Right lobe of liver (tissue), 6 donors: ENCODE measurements around the gene UBAP2L. TPM values are rescaled to one million over a fixed set of nuclear protein-coding genes. Genes with fewer than 3 reads are reported as not detected.
"Not testable (repeated sequence)": the region's sequence is repeated elsewhere in the genome, so short reads cannot be mapped to it uniquely, and the experiment has no call there.

Experiments used
- ATAC-seq, 4 donors: fragments of 200-7000 bp; cut with Tn5 transposase; one replicate each; pipeline ENCODE4 v1.9.1; 2020; ENCODE audit warnings: mild to moderate bottlenecking in 4 of 4, moderate library complexity in 4 of 4
- DNase-seq, 3 donors: peaks; one replicate each; pipeline ENCODE4 v3.0.0-alpha.2; 2020
- H3K27ac ChIP-seq, 3 donors: fragments of 200-600 bp; one replicate each; pipeline ENCODE4 v1.8.0; 2022
- H3K27me3 ChIP-seq, 2 donors: fragments of 200-600 bp; one replicate each; pipeline ENCODE4 v1.8.0; 2022
- H3K36me3 ChIP-seq, 4 donors: fragments of 200-600 bp; sonication (generic) in 1 of 4; one replicate each; pipeline versions ENCODE4 v1.5.1 to v1.8.0; 2017 to 2022; ENCODE audit warnings: control low read depth in 1 of 4
- H3K4me1 ChIP-seq, 4 donors: fragments of 200-600 bp; sonication (generic) in 1 of 4; one replicate each; pipeline versions ENCODE4 v1.5.1 to v1.8.0; 2017 to 2022; ENCODE audit warnings: control low read depth in 1 of 4
- H3K4me3 ChIP-seq, 3 donors: fragments of 200-600 bp; one replicate each; pipeline ENCODE4 v1.8.0; 2022
- H3K9me3 ChIP-seq, 4 donors: fragments of 200-600 bp; sonication (generic) in 1 of 4; one replicate each; pipeline versions ENCODE4 v1.5.1 to v1.8.0; 2017 to 2022; ENCODE audit warnings: control low read depth in 1 of 4
- POLR2A ChIP-seq: fragments of 450-650 bp; IDR thresholded peaks from one replicate; pipeline ENCODE4 v1.6.1; 2017; ENCODE audit warnings: antibody characterized with exemption, mild to moderate bottlenecking
- WGBS: methylation state at CpG from one replicate; pipeline ENCODE4 v1.1.6; 2018; ENCODE audit warnings: low coverage, low lambda C conversion rate; ENCODE audit not compliant: insufficient coverage; ENCODE audit errors: missing lambda C conversion rate; 5-methylcytosine and 5-hydroxymethylcytosine counted together
- intact Hi-C, 2 donors: fragments of 100-400 bp; cut with DNase I; formaldehyde crosslinking; loops; one replicate each; pipeline versions ENCODE4 v1.11.2 to v1.14.1; 2022
- total RNA-seq, 6 experiments: library from RNA; depleted of rRNA in 2 of 6; stranded (reverse); fragments of >200 nt in 2 of 6; fragmentation: NEBNext Ultra II Directional in 3 of 6; extraction: Animal tissue kit (Norgen Biotek cat#: 25700) in 3 of 6; gene quantifications; one replicate each; pipeline versions ENCODE4 v1.1.0 to v1.2.4, GENCODE V29; 2016 to 2023
- TF ChIP-seq, protein P1 (sequence below), 4 donors: fragments of 200-600 bp in 3 of 4; fragments of 450-650 bp in 1 of 4; IDR thresholded peaks; one replicate each; pipeline versions ENCODE4 v1.5.1 to v1.8.0; 2016 to 2022; ENCODE audit warnings: antibody characterized with exemption in 4 of 4, mild to moderate bottlenecking in 2 of 4
- donor health status: DM: no; HTN: yes; CAD: no.
- donor health status: DM: no; HTN: no; CAD: no.
- donor health status: DM: no; HTN: no; CAD: no.
- donor health status: DM: no; HTN: yes; CAD: no.
- donor health status: DM: no; HTN: yes; CAD: no.

The UBAP2L gene
- total RNA-seq, 6 experiments from 2014 or later: 26.8 to 57.2 (median 40.4) TPM

DNA sequence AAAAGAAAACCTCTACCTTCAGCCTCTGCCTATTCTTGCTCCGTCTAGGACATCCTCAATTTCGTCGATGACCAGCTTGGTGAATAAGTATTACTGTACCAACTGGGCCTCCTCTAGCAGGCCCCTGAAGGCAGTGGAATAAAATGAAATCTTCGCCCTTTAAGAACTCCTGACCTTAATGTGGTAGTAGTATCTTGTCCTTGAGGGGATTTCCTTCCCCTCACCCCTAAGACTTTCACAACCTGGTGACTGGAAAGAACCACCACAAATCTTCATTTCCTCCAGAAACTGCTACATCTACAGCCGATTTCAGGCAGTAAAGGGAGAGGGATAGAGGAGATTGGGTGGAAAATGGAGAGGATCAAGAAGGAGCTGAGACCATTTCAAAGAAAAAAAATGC, 50.1 kb downstream of the UBAP2L start:
- H3K36me3 ChIP-seq: peaks cover 0 to 54% (median 12%) of the 10 kb centered on the region in 4 donors
- intact Hi-C loops: loop anchor here in 1 of 2 donors (10.0 kb wide), 1 partner anchor 54 kb away; the partner anchor contains the start of genes AQP10 and ATP8B2
- peaks cover 0 to 5% (median 2%) of the 10 kb centered on the region in 4 donors for H3K4me1 ChIP-seq
- no peaks in the 10 kb centered on the region for H3K9me3 ChIP-seq
- WGBS: 75% methylated on average over 4 of the region's 5 CpGs
- ATAC-seq (no peak), DNase-seq (no peak)
- H3K27ac ChIP-seq: no peak overlapping the region
- no peaks in the 10 kb centered on the region for H3K27me3 ChIP-seq
- TF ChIP-seq POLR2A: no peak
- TF ChIP-seq, protein P1, sequence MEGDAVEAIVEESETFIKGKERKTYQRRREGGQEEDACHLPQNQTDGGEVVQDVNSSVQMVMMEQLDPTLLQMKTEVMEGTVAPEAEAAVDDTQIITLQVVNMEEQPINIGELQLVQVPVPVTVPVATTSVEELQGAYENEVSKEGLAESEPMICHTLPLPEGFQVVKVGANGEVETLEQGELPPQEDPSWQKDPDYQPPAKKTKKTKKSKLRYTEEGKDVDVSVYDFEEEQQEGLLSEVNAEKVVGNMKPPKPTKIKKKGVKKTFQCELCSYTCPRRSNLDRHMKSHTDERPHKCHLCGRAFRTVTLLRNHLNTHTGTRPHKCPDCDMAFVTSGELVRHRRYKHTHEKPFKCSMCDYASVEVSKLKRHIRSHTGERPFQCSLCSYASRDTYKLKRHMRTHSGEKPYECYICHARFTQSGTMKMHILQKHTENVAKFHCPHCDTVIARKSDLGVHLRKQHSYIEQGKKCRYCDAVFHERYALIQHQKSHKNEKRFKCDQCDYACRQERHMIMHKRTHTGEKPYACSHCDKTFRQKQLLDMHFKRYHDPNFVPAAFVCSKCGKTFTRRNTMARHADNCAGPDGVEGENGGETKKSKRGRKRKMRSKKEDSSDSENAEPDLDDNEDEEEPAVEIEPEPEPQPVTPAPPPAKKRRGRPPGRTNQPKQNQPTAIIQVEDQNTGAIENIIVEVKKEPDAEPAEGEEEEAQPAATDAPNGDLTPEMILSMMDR (IDR thresholded peaks at IDR 0.05): no peak
- no peak overlapping the region for H3K4me3 ChIP-seq

DNA sequence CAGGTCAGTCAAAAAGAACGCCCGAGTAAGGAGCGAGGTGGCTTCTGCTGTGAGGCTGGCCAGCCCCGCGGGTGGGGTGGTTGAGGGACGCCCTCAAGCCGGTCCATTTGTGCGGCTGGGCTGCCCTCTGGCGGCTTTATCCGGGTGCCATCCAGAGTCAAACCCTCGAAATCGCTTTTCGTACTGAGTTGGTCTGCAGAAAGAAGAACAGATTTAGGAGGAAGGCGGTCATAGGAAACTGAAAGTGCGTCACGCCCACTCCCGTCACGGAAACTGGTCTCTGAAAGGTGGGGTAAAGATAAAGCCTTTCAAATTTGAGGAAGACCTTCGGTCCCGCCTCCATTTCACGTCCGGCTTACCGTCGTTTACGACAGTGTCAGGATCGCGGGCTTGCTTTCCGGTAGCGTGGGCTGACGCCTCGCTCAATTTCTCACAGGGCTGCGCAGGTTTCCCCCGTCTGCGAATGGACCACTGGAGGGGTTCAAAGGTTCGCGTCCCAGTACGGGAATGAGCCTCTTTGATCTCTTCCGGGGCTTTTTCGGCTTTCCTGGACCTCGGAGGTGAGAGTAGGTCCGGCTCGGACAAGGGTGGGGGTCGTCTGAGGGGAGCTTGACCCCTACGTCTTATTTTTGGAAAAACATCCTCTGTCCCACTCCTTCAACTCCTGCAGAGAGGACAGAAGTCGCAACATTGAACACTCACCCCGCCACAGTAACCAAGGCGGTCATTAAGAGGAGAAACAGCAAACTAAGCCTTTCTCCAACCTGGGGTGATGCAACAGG, 51.7 kb downstream of the UBAP2L start, which contains the start of gene HAX1:
TSS of gene HAX1 (plus strand) at position 413 of the 782 bp plus-strand sequence. CDS start at position 508, 95 bp downstream.
- Histone ChIP-seq H3K4me1 (peaks cover 0 to 5% (median 2%) of the 10 kb centered on the region in 4 donors), H3K4me3 (peak within 1 kb of the TSS; percentile 81 to 90 (median 88)), H3K27ac (peak within 1 kb of the TSS; percentile 82 to 86 (median 84)), H3K9me3 (no peaks in the 10 kb centered on the region), H3K36me3 (peaks cover 0 to 43% (median 12%) of the 10 kb centered on the region in 4 donors), H3K27me3 (no peaks in the 10 kb centered on the region)
- ATAC-seq: peak; percentile 92 to 96 (median 95)
- WGBS: 0% methylated on average over 25 of the region's 47 CpGs
- peak; percentile 62 for TF ChIP-seq POLR2A
- TF ChIP-seq, protein P1 (IDR thresholded peaks at IDR 0.05): peak; percentile 78 to 94 (median 82)
- DNase-seq: peak; percentile 94
- intact Hi-C loops: loop anchor here in 1 of 2 donors (10.0 kb wide), 1 partner anchor 52 kb away; the partner anchor contains the start of genes AQP10 and ATP8B2

DNA sequence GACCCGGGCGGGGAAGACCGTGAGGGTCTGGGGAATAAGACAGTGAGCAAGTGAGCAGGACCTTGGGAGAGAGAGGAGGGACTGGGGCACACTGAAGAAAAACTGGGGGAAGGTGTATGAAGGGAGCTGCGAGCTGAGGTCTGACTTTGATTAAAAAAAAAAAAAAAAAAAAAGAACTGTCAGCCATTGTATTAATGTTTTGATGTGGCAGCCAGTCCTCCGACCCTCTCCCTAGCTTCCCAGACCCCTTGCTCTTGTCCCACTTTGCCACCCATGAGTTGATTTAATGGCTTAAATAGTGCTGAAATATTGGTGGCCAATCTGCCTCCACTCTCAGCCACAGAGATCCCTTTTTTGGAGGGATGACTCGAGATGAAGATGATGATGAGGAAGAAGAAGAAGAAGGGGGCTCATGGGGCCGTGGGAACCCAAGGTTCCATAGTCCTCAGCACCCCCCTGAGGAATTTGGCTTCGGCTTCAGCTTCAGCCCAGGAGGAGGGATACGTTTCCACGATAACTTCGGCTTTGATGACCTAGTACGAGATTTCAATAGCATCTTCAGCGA, 52.3 kb downstream of the UBAP2L start:
- Histone ChIP-seq H3K27ac (peak overlapping the region; percentile 82 to 86 (median 84)), H3K9me3 (no peaks in the 10 kb centered on the region), H3K27me3 (no peaks in the 10 kb centered on the region), H3K4me3 (peak overlapping the region; percentile 81 to 90 (median 88)), H3K36me3 (peaks cover 0 to 39% (median 10%) of the 10 kb centered on the region in 4 donors), H3K4me1 (peaks cover 0 to 5% (median 2%) of the 10 kb centered on the region in 4 donors)
- DNase-seq (no peak), ATAC-seq (no peak)
- 39% methylated on average over 13 of the region's 13 CpGs for WGBS
- TF ChIP-seq, protein P1 (IDR thresholded peaks at IDR 0.05): no peak
- no peak for TF ChIP-seq POLR2A
- intact Hi-C loops: loop anchor here in 1 of 2 donors (10.0 kb wide), 1 partner anchor 52 kb away; the partner anchor contains the start of genes AQP10 and ATP8B2

DNA sequence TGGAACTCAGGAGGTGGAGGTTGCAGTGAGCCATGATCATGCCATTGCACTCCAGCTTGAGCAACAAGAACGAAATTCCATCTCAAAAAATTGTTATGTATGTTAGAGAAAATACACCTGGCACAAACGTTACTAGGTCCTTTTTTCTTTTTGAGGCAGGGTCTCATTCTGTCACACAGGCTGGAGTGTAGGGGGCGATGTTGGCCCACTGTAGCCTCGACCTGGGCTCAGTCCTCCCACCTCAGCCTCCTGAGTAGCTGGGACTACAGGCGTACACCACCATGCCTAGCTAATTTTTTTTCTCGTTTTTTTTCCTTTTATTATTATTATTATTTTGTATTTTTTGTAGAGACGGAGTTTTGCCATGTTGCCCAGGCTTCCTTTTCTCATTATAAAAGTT, 56.0 kb downstream of the UBAP2L start:
- intact Hi-C loops: loop anchor here in 1 of 2 donors (10.0 kb wide), 1 partner anchor 48 kb away; the partner anchor contains the start of genes AQP10 and ATP8B2
- WGBS: 86% methylated on average over 7 of the region's 7 CpGs
- Histone ChIP-seq H3K27me3 (no peaks in the 10 kb centered on the region), H3K36me3 (peaks cover 0 to 17% (median 3%) of the 10 kb centered on the region in 4 donors), H3K4me3 (no peak overlapping the region), H3K27ac (no peak overlapping the region), H3K9me3 (no peaks in the 10 kb centered on the region), H3K4me1 (peaks cover 0 to 5% (median under 1%) of the 10 kb centered on the region in 4 donors)
- TF ChIP-seq POLR2A: no peak
- TF ChIP-seq, protein P1 (IDR thresholded peaks at IDR 0.05): peak in 2 of 4 donors; percentile 15 to 19
- ATAC-seq (no peak), DNase-seq (no peak)

DNA sequence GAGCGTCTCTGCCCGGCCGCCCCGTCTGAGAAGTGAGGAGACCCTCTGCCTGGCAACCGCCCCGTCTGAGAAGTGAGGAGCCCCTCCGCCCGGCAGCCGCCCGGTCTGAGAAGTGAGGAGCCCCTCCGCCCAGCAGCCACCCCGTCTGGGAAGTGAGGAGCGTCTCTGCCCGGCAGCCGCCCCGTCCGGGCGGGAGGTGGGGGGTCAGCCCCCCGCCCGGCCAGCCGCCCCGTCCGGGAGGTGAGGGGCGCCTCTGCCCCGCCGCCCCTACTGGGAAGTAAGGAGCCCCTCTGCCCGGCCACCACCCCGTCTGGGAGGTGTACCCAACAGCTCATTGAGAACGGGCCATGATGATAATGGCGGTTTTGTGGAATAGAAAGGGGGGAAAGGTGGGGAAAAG, 66.8 kb downstream of the UBAP2L start:
- no CpG with 5 or more reads among the region's 30 CpGs for WGBS
- H3K27ac ChIP-seq, H3K36me3 ChIP-seq, intact Hi-C loops, H3K27me3 ChIP-seq, H3K4me3 ChIP-seq, H3K4me1 ChIP-seq, H3K9me3 ChIP-seq, ATAC-seq, DNase-seq: not testable (repeated sequence)
